Measurements from ENCODE around the gene HOXB6.

DNA sequence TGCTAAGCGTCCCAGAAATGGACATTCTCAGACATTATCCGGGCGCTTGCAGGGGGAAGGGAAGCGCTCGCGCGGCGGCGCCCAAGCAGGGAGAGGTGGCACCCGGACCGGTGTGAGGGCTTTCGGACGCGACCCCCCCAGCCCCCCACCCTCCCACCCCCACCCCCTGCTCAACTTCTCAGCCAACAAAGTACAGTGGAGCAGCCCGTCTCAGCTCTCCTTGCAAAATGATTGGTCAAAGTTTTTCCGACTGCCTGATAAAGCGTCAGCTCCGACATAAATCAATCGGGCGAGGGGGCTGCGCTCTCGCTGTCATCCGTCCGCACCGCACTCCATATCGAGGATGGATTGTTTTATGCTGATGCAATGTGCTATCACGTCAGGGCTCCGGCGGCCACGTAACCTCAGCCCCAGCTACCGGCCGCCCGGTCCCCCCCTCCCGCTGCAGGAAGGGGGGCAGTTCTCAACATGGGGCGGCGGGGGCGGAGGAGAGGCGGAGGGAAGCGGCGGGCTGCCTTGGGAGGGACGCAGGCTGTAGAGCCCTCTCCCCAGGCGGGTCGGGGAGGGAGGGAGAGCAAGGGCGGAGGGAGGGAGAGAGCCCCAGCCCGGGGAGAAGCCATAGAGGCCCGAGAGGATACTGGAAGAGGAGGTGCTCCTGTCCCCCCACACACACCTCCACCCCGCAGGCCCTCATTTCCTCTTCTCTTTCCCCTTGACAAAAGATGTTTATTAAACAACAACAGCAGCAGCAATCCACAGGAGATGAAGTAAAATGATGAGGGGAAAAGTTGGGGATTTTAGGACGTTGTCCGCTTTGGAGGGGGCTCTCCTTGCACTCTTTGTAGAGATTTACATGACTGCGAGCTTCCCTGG, 21.7 kb upstream of the HOXB6 start, which contains the start of gene HOXB9:
- TF ChIP-seq CTCF (IDR thresholded peaks at IDR 0.05), result no peak
- no peak for TF ChIP-seq POLR2A (IDR thresholded peaks at IDR 0.05)

Measured in adrenal gland (tissue), 5 donors.